ENCODE data around the gene CACNA1D.

Gene CACNA1D

DNA sequence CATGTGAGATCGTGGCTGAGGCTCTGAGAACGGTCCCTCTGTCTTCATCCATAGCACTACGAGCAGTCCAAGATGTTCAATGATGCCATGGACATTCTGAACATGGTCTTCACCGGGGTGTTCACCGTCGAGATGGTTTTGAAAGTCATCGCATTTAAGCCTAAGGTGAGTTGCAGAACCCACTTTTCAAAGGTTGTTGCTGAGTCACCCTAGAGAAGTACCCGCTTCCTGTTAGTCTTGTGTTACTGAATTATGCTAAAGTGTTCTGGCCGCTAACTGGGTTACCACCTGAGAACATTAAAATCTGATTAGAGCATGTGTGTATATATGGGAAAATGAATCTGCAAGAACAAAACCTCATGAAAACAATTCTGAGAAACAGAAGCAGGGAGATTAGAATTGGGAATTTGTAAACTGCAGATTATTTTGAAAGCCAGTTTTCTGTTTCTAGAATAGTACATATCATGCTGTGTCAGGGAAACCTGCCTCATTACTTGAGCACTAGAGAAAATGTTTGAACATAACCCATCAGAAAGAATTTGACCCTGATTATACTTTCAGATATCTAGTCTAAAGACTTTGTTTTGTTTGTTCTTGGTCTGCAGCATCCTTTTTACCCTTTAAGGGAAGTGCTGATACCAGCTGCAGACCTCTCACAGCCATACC lies 259.2 kb downstream of the CACNA1D start:
- no peaks in the 10 kb centered on the region for H3K27me3 ChIP-seq (ENCODE audit: control insufficient read depth, insufficient read depth, low read length)
- no peak overlapping the region for H3K4me3 ChIP-seq (ENCODE audit: low read depth, low read length)
- H3K27ac ChIP-seq (ENCODE audit: low read depth, low read length): no peak overlapping the region
- H3K36me3 ChIP-seq (ENCODE audit: control insufficient read depth, insufficient read depth, low read length): no peaks in the 10 kb centered on the region
- H3K9me3 ChIP-seq (ENCODE audit: control insufficient read depth, insufficient read depth, low read depth, low read length): no peaks in the 10 kb centered on the region
- H3K4me1 ChIP-seq (ENCODE audit: control insufficient read depth, insufficient read depth, low read length): peaks cover 21% of the 10 kb centered on the region
- H3K9ac ChIP-seq (ENCODE audit: low read length): no peak overlapping the region

- Histone ChIP-seq H3K27ac (ENCODE audit: low read depth, low read length) (no peak overlapping the region), H3K9me3 (ENCODE audit: control insufficient read depth, insufficient read depth, low read depth, low read length) (no peaks in the 10 kb centered on the region), H3K36me3 (ENCODE audit: control insufficient read depth, insufficient read depth, low read length) (no peaks in the 10 kb centered on the region), H3K4me1 (ENCODE audit: control insufficient read depth, insufficient read depth, low read length) (peaks cover 14% of the 10 kb centered on the region), H3K4me3 (ENCODE audit: low read depth, low read length) (no peak overlapping the region), H3K9ac (ENCODE audit: low read length) (no peak overlapping the region), H3K27me3 (ENCODE audit: control insufficient read depth, insufficient read depth, low read length) (no peaks in the 10 kb centered on the region)
These were observed 259.9 kb downstream of the CACNA1D start for GRCh38 chr3:53754325-53754724.

GRCh38 chr3:53758846-53759245 lies 264.4 kb downstream of the CACNA1D start:
- Histone ChIP-seq H3K4me1 (ENCODE audit: control insufficient read depth, insufficient read depth, low read length) (peaks cover under 1% of the 10 kb centered on the region; the same call in 1 of the 2 replicates), H3K36me3 (ENCODE audit: control insufficient read depth, insufficient read depth, low read length) (no peaks in the 10 kb centered on the region), H3K27ac (ENCODE audit: low read depth, low read length) (no peak overlapping the region), H3K9ac (ENCODE audit: low read length) (no peak overlapping the region), H3K4me3 (ENCODE audit: low read depth, low read length) (no peak overlapping the region), H3K9me3 (ENCODE audit: control insufficient read depth, insufficient read depth, low read depth, low read length) (no peaks in the 10 kb centered on the region), H3K27me3 (ENCODE audit: control insufficient read depth, insufficient read depth, low read length) (no peaks in the 10 kb centered on the region; the same call in 1 of the 2 replicates)

- Histone ChIP-seq H3K4me3 (ENCODE audit: low read depth, low read length) (no peak overlapping the region), H3K36me3 (ENCODE audit: control insufficient read depth, insufficient read depth, low read length) (no peaks in the 10 kb centered on the region), H3K27me3 (ENCODE audit: control insufficient read depth, insufficient read depth, low read length) (no peaks in the 10 kb centered on the region; the same call in 1 of the 2 replicates), H3K4me1 (ENCODE audit: control insufficient read depth, insufficient read depth, low read length) (0 out of 2 replicates have a peak, but pooled peaks cover 3% of the 10 kb centered on the region), H3K9ac (ENCODE audit: low read length) (no peak overlapping the region), H3K9me3 (ENCODE audit: control insufficient read depth, insufficient read depth, low read depth, low read length) (no peaks in the 10 kb centered on the region), H3K27ac (ENCODE audit: low read depth, low read length) (no peak overlapping the region)
These were observed 268.9 kb downstream of the CACNA1D start for GRCh38 chr3:53763353-53763752.

DNA sequence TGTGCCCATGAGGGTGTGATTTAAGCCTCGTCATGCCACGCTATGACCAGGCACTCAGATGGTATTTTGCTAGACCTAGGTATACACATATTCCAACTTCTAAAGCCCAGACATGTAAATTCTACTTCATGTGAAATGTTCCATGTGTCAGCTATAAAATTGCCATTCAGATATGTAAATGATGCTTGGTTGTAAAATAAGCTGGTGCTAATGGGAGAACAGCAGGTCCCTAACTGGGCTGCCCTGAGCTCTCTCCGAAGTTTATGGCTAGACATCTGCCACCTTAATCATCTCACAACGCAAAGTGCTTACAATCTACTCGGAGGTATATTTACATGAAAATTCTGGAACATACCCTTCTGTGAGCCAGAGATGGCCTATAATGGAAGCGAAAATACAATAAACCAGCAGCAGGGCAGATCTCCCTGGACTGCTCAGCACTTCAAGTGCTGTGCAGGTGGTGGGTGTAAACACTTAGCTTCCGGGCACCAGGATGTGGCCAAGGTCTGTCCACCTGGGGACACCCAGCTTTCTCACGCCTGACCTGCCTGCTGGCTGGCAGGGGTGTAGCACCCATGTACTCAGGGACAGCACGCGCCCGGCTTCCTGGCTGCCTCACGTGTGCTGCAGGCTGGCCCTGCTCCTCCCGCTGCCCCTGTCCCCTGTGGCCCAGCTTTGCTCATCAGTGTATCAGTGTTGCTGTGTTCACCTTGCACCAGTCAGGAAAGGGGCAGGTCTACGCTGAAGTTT lies 269.8 kb downstream of the CACNA1D start:
- Histone ChIP-seq H3K27ac (ENCODE audit: low read depth, low read length) (no peak overlapping the region), H3K27me3 (ENCODE audit: control insufficient read depth, insufficient read depth, low read length) (no peaks in the 10 kb centered on the region; the same call in 1 of the 2 replicates), H3K4me3 (ENCODE audit: low read depth, low read length) (no peak overlapping the region), H3K9me3 (ENCODE audit: control insufficient read depth, insufficient read depth, low read depth, low read length) (no peaks in the 10 kb centered on the region), H3K36me3 (ENCODE audit: control insufficient read depth, insufficient read depth, low read length) (no peaks in the 10 kb centered on the region), H3K4me1 (ENCODE audit: control insufficient read depth, insufficient read depth, low read length) (peaks cover 10% of the 10 kb centered on the region), H3K9ac (ENCODE audit: low read length) (no peak overlapping the region)

DNA sequence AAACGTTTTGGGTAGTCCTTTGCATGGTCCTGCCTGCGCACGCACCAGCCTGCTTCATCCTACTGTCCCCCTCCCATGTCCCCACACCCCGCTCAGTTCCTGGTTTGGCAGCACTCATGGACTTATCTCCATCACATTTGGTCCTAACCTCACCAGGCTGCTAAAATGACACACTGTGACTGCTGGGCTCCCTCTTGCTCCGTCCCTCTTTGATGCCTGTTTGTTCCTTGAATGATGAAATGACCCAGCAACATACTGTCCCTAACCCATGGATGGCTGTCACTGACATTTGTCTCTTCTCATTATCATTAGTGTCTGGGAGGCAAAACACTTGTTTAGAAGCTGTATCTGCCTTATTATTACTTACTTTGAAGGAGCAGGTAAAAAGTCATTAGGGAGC lies 271.3 kb downstream of the CACNA1D start:
- no peak overlapping the region for H3K9ac ChIP-seq (ENCODE audit: low read length)
- peaks cover 13% of the 10 kb centered on the region for H3K4me1 ChIP-seq (ENCODE audit: control insufficient read depth, insufficient read depth, low read length)
- peaks cover 3% of the 10 kb centered on the region; the same call in 1 of the 2 replicates for H3K27me3 ChIP-seq (ENCODE audit: control insufficient read depth, insufficient read depth, low read length)
- no peak overlapping the region for H3K27ac ChIP-seq (ENCODE audit: low read depth, low read length)
- H3K9me3 ChIP-seq (ENCODE audit: control insufficient read depth, insufficient read depth, low read depth, low read length): no peaks in the 10 kb centered on the region
- H3K36me3 ChIP-seq (ENCODE audit: control insufficient read depth, insufficient read depth, low read length): no peaks in the 10 kb centered on the region
- H3K4me3 ChIP-seq (ENCODE audit: low read depth, low read length): no peak overlapping the region

- Histone ChIP-seq H3K27me3 (ENCODE audit: control insufficient read depth, insufficient read depth, low read length) (0 out of 2 replicates have a peak, but pooled peaks cover 3% of the 10 kb centered on the region), H3K4me3 (ENCODE audit: low read depth, low read length) (no peak overlapping the region), H3K9me3 (ENCODE audit: control insufficient read depth, insufficient read depth, low read depth, low read length) (no peaks in the 10 kb centered on the region), H3K9ac (ENCODE audit: low read length) (no peak overlapping the region), H3K36me3 (ENCODE audit: control insufficient read depth, insufficient read depth, low read length) (no peaks in the 10 kb centered on the region), H3K27ac (ENCODE audit: low read depth, low read length) (no peak overlapping the region), H3K4me1 (ENCODE audit: control insufficient read depth, insufficient read depth, low read length) (peaks cover 13% of the 10 kb centered on the region)
These were observed 272.3 kb downstream of the CACNA1D start for GRCh38 chr3:53766706-53767105.

- no peak overlapping the region for H3K4me3 ChIP-seq (ENCODE audit: low read depth, low read length)
- no peaks in the 10 kb centered on the region for H3K9me3 ChIP-seq (ENCODE audit: control insufficient read depth, insufficient read depth, low read depth, low read length)
- no peak overlapping the region for H3K9ac ChIP-seq (ENCODE audit: low read length)
- H3K36me3 ChIP-seq (ENCODE audit: control insufficient read depth, insufficient read depth, low read length): no peaks in the 10 kb centered on the region
- no peak overlapping the region for H3K27ac ChIP-seq (ENCODE audit: low read depth, low read length)
- 0 out of 2 replicates have a peak, but pooled peaks cover 3% of the 10 kb centered on the region for H3K27me3 ChIP-seq (ENCODE audit: control insufficient read depth, insufficient read depth, low read length)
- peaks cover 13% of the 10 kb centered on the region for H3K4me1 ChIP-seq (ENCODE audit: control insufficient read depth, insufficient read depth, low read length)
These were observed 274.4 kb downstream of the CACNA1D start for GRCh38 chr3:53768478-53769459.

GRCh38 chr3:53772562-53772961 lies 278.2 kb downstream of the CACNA1D start:
- no peaks in the 10 kb centered on the region for H3K9me3 ChIP-seq (ENCODE audit: control insufficient read depth, insufficient read depth, low read depth, low read length)
- no peak overlapping the region for H3K27ac ChIP-seq (ENCODE audit: low read depth, low read length)
- H3K4me3 ChIP-seq (ENCODE audit: low read depth, low read length): no peak overlapping the region
- H3K4me1 ChIP-seq (ENCODE audit: control insufficient read depth, insufficient read depth, low read length): peaks cover 13% of the 10 kb centered on the region
- H3K9ac ChIP-seq (ENCODE audit: low read length): no peak overlapping the region
- H3K36me3 ChIP-seq (ENCODE audit: control insufficient read depth, insufficient read depth, low read length): no peaks in the 10 kb centered on the region
- 0 out of 2 replicates have a peak, but pooled peaks cover 3% of the 10 kb centered on the region for H3K27me3 ChIP-seq (ENCODE audit: control insufficient read depth, insufficient read depth, low read length)

DNA sequence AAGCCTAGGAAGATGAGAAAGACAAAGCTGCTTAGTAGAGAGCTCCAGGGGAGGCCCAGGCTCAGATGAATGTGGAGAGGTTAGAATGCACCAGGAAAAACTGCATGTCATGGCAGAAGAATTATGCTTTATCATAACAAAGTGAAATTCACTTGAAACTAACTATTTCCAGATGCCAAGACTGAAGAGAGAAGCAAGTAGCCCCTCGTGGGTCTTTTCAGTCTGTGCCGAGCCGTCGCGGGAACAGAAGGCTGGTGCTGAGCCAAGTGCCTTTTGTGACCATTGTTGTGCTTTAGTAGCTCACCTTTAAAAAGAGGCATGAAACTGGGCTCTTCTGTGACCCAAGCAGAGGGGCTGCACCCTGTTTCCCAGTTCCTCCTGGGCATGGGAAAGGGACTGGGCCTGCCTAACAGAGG lies 278.6 kb downstream of the CACNA1D start:
- H3K36me3 ChIP-seq (ENCODE audit: control insufficient read depth, insufficient read depth, low read length): no peaks in the 10 kb centered on the region
- H3K9ac ChIP-seq (ENCODE audit: low read length): no peak overlapping the region
- H3K27me3 ChIP-seq (ENCODE audit: control insufficient read depth, insufficient read depth, low read length): 0 out of 2 replicates have a peak, but pooled peaks cover 3% of the 10 kb centered on the region
- no peak overlapping the region for H3K4me3 ChIP-seq (ENCODE audit: low read depth, low read length)
- H3K27ac ChIP-seq (ENCODE audit: low read depth, low read length): no peak overlapping the region
- H3K9me3 ChIP-seq (ENCODE audit: control insufficient read depth, insufficient read depth, low read depth, low read length): no peaks in the 10 kb centered on the region
- H3K4me1 ChIP-seq (ENCODE audit: control insufficient read depth, insufficient read depth, low read length): peaks cover 11% of the 10 kb centered on the region
